ENCODE measurements around the gene CYRIA. TPM values are rescaled to one million over a fixed set of nuclear protein-coding genes. Genes with fewer than 3 reads are reported as not detected.

Gene CYRIA
- total RNA-seq = 4.2 and 4.3 TPM in 2 replicates

GRCh38 chr2:16665748-16666448, at the start of gene CYRIA:
Gene CYRIA (minus strand): TSS chr2:16665834. CDS start chr2:16588119, 77,715 bp downstream.

